Retinal pigment epithelial cell (primary cell): ENCODE measurements around the gene MRPS5.

ENCODE experiments used
- DNase-seq: peaks from one replicate; pipeline ENCODE4 v3.0.0-alpha.2; 2010; ENCODE audit warnings: low read depth
- H3K4me3 ChIP-seq: 2 replicates; pipeline ENCODE4 v1.5.1; 2011; ENCODE audit warnings: mild to moderate bottlenecking, low read length, control low read depth, moderate library complexity
- TF ChIP-seq, protein P1 (sequence below): conservative IDR thresholded peaks from 2 replicates; pipeline ENCODE4 v1.5.1; 2011; ENCODE audit warnings: low read depth, low read length, control low read depth, inconsistent platforms

MRPS5 gene

DNA sequence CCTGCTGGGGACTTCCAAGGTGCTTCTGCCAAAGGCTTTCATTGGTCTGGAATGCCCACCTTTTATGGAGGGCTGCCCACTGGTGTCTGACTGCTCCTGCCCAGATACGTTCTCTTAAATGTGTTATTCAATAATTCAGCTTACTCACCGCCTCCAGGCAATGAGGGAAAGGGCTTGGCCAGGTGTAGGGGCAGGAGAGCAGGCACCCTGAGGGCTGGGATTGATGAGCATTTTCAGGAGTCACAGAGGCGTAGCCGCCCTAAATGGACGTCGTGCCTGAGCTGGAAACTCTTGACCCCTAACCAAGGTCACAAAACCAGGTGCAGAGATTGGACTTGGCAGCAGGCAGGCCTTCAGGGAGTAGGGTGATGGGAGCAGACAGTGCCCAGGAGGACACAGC is 69.3 kb downstream of the MRPS5 start:
- TF ChIP-seq, protein P1, sequence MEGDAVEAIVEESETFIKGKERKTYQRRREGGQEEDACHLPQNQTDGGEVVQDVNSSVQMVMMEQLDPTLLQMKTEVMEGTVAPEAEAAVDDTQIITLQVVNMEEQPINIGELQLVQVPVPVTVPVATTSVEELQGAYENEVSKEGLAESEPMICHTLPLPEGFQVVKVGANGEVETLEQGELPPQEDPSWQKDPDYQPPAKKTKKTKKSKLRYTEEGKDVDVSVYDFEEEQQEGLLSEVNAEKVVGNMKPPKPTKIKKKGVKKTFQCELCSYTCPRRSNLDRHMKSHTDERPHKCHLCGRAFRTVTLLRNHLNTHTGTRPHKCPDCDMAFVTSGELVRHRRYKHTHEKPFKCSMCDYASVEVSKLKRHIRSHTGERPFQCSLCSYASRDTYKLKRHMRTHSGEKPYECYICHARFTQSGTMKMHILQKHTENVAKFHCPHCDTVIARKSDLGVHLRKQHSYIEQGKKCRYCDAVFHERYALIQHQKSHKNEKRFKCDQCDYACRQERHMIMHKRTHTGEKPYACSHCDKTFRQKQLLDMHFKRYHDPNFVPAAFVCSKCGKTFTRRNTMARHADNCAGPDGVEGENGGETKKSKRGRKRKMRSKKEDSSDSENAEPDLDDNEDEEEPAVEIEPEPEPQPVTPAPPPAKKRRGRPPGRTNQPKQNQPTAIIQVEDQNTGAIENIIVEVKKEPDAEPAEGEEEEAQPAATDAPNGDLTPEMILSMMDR = no peak
- no peak overlapping the region for H3K4me3 ChIP-seq
- DNase-seq = no peak

DNA sequence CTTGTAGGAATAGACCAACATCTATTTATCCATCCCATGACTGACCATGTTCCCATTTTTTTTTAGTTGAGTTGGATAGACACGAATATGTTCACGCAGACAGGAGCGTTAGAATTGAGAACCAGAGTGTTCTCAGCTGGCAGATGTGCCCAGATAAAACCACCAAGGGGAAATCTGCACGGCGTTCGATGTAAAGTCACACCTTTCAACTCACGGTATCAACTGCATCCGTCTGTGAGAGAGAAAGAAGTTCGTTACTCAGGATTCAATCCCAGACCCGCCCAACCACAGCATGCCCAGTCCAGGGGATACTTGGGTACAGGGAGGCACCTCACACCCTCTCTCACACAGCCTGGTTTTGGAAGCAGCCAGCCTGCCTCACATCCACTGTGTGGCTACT is 70.0 kb downstream of the MRPS5 start:
- TF ChIP-seq, protein P1 = no peak
- DNase-seq = no peak
- no peak overlapping the region for H3K4me3 ChIP-seq

DNA sequence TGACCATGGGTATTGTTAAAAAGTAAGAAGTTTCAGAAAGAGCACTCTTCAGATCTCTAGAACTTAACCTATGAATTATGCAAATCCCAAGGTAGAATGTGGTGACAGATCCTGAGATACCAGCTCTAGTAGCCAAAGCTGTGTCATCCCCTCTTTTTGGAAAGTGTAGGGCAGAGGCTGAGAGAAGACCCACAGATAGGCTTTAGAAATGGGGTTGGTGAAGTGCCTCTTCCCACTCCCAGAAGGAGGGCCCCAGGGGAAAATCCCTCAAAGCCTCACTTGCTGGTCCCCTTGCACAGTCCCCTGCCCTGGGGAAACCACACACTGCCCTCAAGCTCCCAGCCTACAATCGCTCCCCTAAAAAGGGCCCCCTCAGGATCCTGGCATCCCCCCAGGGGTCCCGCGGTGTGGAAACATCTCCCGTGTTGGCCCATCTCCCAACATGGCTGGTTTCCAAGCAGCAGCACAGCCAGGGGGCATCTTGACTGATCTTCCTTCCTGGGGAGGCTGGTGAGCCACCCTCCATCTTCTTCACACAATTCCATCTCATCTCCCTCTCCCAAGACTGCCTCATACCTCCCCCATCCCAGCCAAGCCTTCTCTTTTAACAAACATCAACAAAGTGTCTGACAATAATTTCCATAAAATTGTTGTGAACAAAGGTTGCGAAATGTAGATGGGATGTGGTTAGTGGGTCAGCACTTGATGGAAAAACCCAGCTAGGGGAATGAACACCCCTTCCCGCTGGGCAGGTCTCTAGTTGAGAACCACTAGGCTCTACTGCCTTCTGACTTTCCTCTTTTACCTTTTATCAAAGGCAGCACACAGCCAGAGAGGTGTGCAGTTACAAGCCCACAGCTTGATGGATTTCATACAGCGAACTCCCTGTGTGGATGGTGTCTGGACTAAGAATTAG is 71.0 kb downstream of the MRPS5 start:
- TF ChIP-seq, protein P1 = no peak
- H3K4me3 ChIP-seq = no peak overlapping the region
- no peak for DNase-seq

DNA sequence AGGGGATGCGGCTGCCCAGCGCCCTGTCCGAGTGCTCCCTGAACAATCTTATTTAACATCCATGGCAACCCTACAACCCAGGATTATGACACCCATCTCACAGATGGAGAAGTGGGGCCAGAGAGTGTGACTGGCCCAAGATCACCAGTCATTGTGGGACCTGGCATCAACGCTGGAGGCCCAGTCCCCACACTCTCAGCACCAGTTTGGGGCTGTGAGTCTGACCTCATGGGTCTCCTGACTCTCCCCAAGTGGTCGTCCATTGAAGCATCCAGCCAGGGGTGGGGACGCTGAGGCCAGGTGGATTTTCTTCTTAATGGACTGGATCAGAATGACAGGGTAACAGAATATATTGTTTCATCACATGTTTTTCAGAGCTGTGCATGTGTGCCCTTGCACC is 71.6 kb downstream of the MRPS5 start:
- TF ChIP-seq, protein P1 = no peak
- DNase-seq = no peak

DNA sequence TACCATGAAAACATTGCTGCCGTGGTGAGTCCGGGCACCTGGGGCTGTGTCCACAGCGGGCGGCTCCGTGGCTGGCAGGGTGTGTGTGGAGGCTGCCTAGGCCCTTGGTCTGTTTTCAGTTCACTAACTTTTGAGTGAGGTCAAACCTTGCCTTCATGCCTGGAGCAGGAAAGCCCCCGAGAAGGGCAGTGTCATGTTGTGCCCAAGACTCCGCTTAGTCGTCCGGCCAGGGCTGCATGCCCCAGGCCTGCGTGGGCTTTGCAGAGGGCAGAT is 72.0 kb downstream of the MRPS5 start:
- DNase-seq = no peak
- H3K4me3 ChIP-seq = no peak overlapping the region
- TF ChIP-seq, protein P1 = no peak

More for the DNA sequence above, 71.6 kb downstream of the MRPS5 start:
- H3K4me3 ChIP-seq = no peak overlapping the region

DNA sequence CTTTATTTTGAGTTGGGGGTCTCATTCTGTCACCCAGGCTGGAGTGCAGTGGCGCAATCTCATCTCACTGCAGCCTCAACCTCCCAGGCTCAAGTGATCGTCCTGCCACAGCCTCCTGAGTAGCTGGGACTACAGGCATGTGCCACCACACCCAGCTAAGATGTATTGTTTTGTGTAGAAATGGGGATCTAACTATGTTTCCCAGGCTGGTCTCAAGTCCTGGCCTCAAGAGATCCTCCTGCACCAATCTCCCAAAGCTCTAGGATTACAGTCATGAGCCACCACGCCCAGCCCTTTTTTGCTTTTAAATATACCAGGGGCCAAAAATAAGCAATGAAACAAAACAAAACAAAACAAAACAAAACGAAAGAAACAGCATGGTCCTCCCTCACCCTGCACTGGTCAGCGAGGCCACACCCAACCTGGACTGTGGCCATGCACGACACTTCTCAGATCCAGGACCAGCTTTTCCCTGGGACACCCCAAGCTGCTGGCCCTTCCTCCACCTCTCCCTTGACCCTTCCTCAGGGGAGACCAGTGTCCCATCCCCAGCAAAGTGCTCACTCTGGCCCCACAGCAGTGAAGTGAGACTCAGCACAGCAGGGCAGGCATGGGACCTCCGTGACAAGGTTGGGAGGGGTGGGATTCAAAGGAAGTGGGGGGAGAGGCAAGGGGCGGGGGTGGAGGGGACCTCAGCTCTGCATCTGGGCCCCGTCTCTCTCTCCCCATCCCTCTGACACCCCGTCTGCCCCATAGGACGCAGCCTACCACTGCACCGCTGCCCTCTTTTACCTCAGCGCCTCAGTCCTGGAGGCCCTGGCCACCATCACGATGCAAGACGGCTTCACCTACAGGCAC is 72.6 kb downstream of the MRPS5 start:
- no peak for DNase-seq
- TF ChIP-seq, protein P1 = no peak
- no peak overlapping the region for H3K4me3 ChIP-seq
